ENCODE measurements around the gene CHRFAM7A.
"Not testable (repeated sequence)": the region's sequence is repeated elsewhere in the genome, so short reads cannot be mapped to it uniquely, and the experiment has no call there.

The CHRFAM7A gene

GRCh38 chr15:30392766-30393663 lies at the start of gene CHRFAM7A:
TSS of gene CHRFAM7A (minus strand) at chr15:30393540. CDS start at chr15:30383351, 10,189 bp downstream.
- DNase-seq, result not testable (repeated sequence)

- not testable (repeated sequence) for DNase-seq
Measured at GRCh38 chr15:30438348-30438747, 45.0 kb upstream of the CHRFAM7A start.

- DNase-seq, result not testable (repeated sequence)
Measured at GRCh38 chr15:30435878-30436277, 42.5 kb upstream of the CHRFAM7A start.

GRCh38 chr15:30420723-30421122 lies 27.4 kb upstream of the CHRFAM7A start:
- DNase-seq, result not testable (repeated sequence)

- not testable (repeated sequence) for DNase-seq
Measured at GRCh38 chr15:30414160-30414559, 20.8 kb upstream of the CHRFAM7A start, which contains the start of gene GOLGA8R. TSS of gene GOLGA8R (minus strand) at chr15:30414260. CDS start at chr15:30414162, 98 bp downstream.

- not testable (repeated sequence) for DNase-seq
Measured at GRCh38 chr15:30407636-30408035, 14.3 kb upstream of the CHRFAM7A start.

GRCh38 chr15:30398988-30399387 lies 5.6 kb upstream of the CHRFAM7A start:
- not testable (repeated sequence) for DNase-seq

- not testable (repeated sequence) for DNase-seq
Measured at GRCh38 chr15:30393664-30393991, 288 bp upstream of the CHRFAM7A start.

- not testable (repeated sequence) for DNase-seq
Measured at GRCh38 chr15:30386318-30386887, 6.9 kb downstream of the CHRFAM7A start.

GRCh38 chr15:30377082-30377413 lies 16.3 kb downstream of the CHRFAM7A start:
- DNase-seq, result not testable (repeated sequence)

- not testable (repeated sequence) for DNase-seq
Measured at GRCh38 chr15:30376375-30377081, 16.8 kb downstream of the CHRFAM7A start.

GRCh38 chr15:30375872-30376271 lies 17.5 kb downstream of the CHRFAM7A start:
- DNase-seq, result not testable (repeated sequence)

- not testable (repeated sequence) for DNase-seq
Measured at GRCh38 chr15:30374862-30375261, 18.5 kb downstream of the CHRFAM7A start.

- not testable (repeated sequence) for DNase-seq
Measured at GRCh38 chr15:30368271-30368670, 25.1 kb downstream of the CHRFAM7A start.

GRCh38 chr15:30367246-30367645 lies 26.1 kb downstream of the CHRFAM7A start:
- DNase-seq, result not testable (repeated sequence)

GRCh38 chr15:30361404-30361803 lies 31.9 kb downstream of the CHRFAM7A start:
- not testable (repeated sequence) for DNase-seq

GRCh38 chr15:30360990-30361389 lies 32.4 kb downstream of the CHRFAM7A start:
- DNase-seq, result not testable (repeated sequence)

GRCh38 chr15:30355043-30355442 lies 38.3 kb downstream of the CHRFAM7A start:
- DNase-seq, result not testable (repeated sequence)

GRCh38 chr15:30349803-30350202 lies 43.5 kb downstream of the CHRFAM7A start:
- not testable (repeated sequence) for DNase-seq

GRCh38 chr15:30336584-30336983 lies 56.8 kb downstream of the CHRFAM7A start:
- DNase-seq, result not testable (repeated sequence)

GRCh38 chr15:30334152-30334551 lies 59.2 kb downstream of the CHRFAM7A start:
- DNase-seq, result not testable (repeated sequence)

- not testable (repeated sequence) for DNase-seq
Measured at GRCh38 chr15:30326145-30326544, 67.2 kb downstream of the CHRFAM7A start.

- DNase-seq, result not testable (repeated sequence)
Measured at GRCh38 chr15:30321063-30321462, 72.3 kb downstream of the CHRFAM7A start.
